Measurements from ENCODE around the gene IL2RA.
"Not testable (repeated sequence)": the region's sequence is repeated elsewhere in the genome, so short reads cannot be mapped to it uniquely, and the experiment has no call there.

Gene IL2RA

GRCh38 chr10:5976512-5977470 lies 85.4 kb downstream of the IL2RA start:
- DNase-seq = no peak

DNA sequence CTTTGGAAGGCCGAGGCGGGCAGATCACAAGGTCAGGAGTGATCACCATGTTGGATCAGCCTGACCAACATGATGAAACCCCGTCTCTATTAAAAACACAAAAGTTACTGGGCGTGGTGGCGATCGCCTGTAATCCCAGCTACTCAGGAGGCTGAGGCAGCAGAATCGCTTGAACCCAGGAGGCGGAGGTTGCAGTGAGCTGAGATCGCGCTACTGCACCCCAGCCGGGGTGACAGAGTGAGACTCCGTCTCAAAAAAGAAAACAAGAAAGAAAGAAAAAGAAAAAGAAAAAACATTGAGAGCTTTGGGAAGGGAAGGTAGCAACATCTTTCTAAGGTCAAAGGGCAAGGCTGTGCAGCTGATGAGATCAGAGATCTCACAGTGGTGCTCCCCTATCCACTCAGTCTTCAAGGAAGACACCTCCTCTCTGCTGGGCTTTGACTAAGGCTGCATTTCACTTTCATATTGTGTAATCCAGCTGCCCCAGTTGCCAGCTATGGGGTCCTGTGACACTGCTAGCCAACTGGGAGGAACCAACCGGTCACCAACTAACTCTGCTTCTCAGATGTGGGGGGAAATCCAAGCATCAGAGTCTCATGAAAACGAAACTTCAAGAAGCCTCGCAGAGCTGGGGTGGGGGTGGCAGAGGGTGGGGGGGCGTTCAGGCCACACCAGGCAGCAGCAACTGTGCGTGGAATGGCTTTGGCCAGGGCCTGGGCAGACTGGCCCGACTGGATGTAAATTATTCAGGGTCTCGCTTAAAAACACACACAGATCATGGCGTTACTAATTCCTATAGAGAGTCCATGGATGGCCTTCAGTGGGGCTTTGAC lies 86.3 kb downstream of the IL2RA start:
- DNase-seq = no peak

DNA sequence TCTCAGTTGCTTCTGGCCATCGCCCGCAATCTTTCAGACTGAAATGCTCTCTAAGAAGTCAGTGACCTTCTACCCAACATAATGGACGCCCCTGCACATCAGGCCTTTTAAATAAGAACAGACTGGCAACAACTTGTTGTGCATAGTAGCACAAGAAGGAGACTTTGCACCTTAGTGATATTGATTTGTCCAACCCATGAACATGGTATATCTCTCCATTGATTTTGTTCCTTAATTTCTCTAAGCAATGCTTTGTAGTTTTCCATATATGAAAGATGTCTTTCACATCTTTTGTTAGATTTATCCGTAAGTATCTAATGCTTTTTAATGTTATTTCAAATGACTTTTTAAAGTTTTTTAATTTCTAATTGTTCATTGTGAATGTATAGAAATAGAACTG lies 89.1 kb downstream of the IL2RA start:
- no peak for DNase-seq

DNA sequence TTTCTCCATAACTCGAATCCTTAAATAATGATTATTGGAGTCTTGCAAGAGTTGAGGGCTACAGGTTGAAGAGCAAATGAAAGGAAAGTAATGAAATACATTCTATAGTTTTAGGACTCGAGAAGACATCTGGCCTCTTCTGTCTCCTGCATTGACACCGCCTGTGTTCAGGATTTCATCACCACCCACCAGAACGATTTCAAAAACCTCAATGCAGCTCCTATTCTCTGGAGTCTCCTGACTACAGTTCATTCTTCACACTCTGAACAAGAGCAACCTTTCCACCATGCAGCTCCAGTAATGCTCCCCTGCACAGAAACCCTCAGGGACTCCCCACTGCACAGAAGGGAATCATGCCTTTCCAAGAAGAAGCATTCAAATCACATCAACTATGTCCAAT lies 90.3 kb downstream of the IL2RA start:
- DNase-seq = no peak

- DNase-seq = no peak
These were observed 90.8 kb downstream of the IL2RA start for GRCh38 chr10:5971315-5971832.

GRCh38 chr10:5970527-5970926 lies 91.6 kb downstream of the IL2RA start:
- DNase-seq = no peak

GRCh38 chr10:5970066-5970465 lies 92.1 kb downstream of the IL2RA start:
- no peak for DNase-seq

DNA sequence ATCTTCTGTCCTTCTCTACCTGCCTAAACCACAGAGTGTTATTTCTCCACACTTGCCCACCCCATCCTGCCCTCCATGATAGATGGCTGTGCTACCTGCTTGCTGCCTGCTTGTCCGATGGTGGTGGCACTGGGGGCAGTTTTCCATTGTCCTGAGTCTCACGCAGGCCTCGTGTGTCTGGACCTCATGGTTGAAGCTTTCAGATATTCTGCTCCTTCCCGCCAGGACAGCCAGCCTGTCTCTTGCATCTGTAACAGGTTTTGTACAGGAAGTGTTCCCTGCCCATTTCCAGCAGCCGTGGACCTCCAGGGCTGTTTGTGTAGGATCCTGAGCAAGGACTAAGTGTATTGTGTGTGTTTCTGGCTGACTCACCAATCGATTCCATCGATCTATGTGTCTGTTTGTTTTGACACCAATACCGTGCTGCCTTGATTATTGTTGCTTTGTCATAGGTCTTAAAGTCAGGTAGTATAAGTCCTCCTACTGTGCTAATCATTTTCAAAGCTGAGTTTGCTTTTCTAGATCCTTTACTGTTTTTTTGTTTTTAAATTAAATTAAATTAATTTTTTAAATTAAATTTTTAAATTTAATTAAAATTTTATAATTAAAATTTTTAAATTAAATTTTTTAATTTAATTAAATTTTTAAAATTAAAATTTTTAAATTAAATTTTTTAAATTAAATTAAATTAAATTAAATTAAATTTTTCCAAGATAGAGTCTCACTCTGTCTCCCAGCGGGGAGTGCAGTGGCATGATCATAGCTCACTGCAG lies 93.3 kb downstream of the IL2RA start:
- DNase-seq = no peak

- DNase-seq = no peak
These were observed 94.0 kb downstream of the IL2RA start for GRCh38 chr10:5968037-5968680.

- DNase-seq = no peak
These were observed 96.9 kb downstream of the IL2RA start for GRCh38 chr10:5965266-5965665.

- DNase-seq = no peak
These were observed 97.4 kb downstream of the IL2RA start for GRCh38 chr10:5964736-5965135.

- no peak for DNase-seq
These were observed 98.6 kb downstream of the IL2RA start for GRCh38 chr10:5963591-5963990.

DNA sequence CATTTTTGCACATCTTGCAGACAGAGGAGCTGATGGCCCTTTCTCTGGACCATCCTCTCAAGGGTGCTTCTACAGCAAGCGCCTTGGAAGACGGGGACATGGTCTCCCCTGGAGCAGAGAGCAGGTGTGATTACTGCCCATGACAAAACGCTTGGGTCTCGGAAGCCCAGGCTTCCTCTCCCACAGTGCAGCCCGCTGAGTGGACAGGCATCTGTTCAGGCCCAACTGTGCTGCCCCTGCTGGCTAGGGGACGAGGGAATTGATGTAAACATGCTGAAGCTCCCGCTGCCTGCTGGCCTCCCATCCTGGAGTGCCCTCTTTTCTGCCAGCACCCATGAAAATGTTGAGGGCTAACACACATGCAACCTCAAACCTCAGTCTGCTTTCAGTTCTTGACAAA lies 99.1 kb downstream of the IL2RA start:
- DNase-seq = no peak

DNA sequence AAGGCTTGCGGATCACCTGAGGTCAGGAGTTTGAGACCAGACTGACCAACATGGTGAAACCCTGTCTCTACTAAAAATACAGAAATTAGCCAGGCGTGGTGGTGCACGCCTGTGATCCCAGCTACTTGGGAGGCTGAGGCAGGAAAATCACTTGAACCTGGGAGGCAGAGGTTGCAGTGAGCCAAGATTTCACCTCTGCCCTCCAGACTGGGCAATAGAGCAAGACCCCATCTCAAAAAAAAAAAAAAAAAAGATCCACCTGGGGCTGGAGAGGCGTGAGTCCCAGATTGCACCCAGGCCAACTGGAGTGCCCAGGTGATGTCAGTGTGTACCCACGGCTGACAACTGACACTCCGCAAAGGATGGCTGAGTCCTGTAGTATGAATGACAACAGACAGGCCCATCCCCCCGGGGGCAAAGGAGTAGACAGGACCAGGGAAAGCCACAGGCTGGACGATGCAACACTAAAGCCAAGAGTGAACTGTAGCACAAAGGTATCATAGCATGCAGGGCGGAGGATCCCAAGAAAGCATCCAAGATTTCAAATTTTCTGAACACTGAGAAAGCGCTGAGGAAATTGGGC lies 99.7 kb downstream of the IL2RA start:
- not testable (repeated sequence) for DNase-seq

DNA sequence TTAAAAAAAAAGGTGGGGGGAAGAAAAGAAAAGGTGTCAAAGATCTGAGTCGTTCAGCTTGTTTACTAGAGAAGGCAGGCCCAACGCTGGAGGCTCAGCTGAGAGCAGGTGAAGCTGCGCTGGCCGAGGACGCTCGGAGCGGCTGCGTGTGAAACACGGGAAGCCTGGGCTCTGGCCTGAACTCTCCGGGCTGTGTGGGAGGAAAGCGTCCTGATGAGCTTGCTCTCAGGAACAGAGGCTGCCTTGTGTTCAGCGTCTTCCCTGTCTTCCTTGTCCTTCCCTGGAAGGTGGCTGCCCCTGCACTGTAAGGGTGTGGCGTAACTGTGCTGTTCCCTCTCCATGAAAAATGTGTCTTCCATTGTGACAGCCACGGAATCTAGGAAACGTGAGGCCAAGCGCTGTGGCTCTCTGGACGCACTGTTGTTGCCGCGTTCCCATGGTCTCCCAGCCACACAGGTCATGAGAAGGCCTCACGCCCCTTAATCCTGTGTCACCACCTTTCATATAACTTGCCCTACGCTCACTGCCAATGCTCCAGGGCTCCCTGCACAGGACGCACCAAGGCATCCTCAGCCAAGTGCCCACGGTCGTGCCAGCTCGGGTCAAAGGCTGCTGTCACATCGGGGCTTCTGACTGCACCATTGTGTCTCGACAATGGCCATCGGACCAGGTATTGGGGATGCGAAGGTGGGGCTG lies 100.6 kb downstream of the IL2RA start:
- no peak for DNase-seq

DNA sequence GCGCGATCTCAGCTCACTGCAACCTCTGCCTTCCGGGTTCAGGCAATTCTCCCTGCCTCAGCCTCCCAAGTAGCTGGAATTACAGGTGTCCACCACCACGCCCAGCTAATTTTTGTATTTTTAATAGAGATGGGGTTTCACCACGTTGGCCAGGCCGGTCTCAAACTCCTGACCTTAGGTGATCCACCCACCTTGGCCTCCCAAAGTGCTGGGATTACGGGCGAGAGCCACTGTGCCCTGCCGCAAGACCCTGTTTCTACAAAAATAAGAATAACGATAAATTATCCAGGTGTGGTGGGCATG lies 101.2 kb downstream of the IL2RA start:
- not testable (repeated sequence) for DNase-seq
